PC-3 (cell line): ENCODE data around the gene GTPBP1.

Experiments used
- CTCF ChIP-seq: fragments of 300-600 bp; sonication (generic); conservative IDR thresholded peaks from 2 replicates; pipeline ENCODE4 v1.5.1; 2017; ENCODE audit warnings: antibody characterized with exemption, low read depth, mild to moderate bottlenecking, low read length
- EZH2 ChIP-seq: fragments of 300-600 bp; sonication (generic); IDR thresholded peaks from one replicate; pipeline ENCODE4 v1.6.1; 2017; ENCODE audit warnings: antibody characterized with exemption, mild to moderate bottlenecking, low read length; ENCODE audit not compliant: unreplicated experiment

DNA sequence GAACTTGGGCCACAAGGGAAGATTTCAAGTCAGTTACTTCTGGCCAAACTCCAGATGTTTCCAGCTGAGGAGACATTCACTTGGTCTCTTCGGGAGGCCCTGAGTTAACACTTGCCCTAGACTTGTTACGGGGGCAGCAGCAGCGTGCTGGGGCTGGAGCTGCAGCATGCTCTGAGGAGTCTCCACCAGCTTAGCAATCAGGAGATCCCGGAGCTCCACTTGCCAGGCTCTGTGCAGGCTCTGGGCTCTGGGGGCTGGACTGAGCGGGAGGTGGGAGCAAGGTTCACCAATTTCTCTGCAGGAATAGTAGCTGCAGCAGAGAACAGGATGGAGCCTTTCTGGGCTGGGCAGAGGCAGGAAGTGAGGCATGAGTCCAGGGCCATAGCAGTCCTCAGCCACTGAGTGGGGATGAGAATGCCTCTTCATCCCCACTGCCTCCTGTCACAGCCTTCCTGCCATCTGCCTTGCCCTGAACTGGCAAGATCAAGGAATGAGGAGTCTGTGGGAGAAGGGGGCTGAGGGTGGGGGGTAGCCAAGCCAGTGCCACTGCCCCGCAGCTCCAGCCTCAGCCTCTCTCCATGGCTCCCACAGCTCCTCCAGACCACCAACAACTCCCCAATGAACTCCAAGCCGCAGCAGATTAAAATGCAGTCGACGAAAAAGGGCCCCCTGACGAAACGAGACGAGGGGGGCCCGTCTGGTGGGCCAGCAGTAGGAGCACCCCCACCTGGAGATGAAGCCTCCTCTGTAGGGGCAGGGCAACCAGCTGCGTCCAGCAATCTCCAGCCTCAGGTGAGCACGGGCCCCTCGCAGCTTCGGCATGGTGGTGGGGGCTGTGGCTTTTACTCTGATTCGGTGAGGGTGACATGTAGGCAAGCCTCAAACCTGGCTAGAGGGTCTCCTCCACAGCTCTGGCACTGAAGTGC, 23.4 kb downstream of the GTPBP1 start:
- no peak for TF ChIP-seq CTCF
- no peak for TF ChIP-seq EZH2
